SK-N-SH (cell line): Measurements from ENCODE around the gene EYA2. TPM values are rescaled to one million over a fixed set of nuclear protein-coding genes. Genes with fewer than 3 reads are reported as not detected.

Experiments used
- CTCF ChIA-PET: fragments of 300-600, 350-600 bp; formaldehyde crosslinking; extraction: SDS; loops from one replicate; lab custom pipeline; 2021; lab: Yijun Ruan, JAX
- POLR2A ChIA-PET: fragments of 350-600 bp; sonication (Branson Sonifier 250); formaldehyde crosslinking; extraction: SDS; loops from one replicate; lab custom pipeline; 2020; ENCODE audit warnings: antibody characterized with exemption, inconsistent platforms; lab: Yijun Ruan, JAX
- DNase-seq: peaks from one replicate; pipeline ENCODE4 v3.0.0; 2012
- H2AFZ ChIP-seq: fragments of 200-600 bp; sonication (generic); 2 replicates; pipeline ENCODE4 v1.8.1; 2016; ENCODE audit warnings: antibody characterized with exemption, mild to moderate bottlenecking, low read depth
- H3F3A ChIP-seq: fragments of 200-600 bp; sonication (generic); replicated peaks from 2 replicates; pipeline ENCODE3; 2016; ENCODE audit warnings: antibody characterized with exemption, mild to moderate bottlenecking; ENCODE audit not compliant: insufficient read depth
- H3K27ac ChIP-seq, 2 experiments: fragments of 200-500 bp in 1 of 2; fragments of 200-600 bp in 1 of 2; sonication (Bioruptor generic) in 1 of 2; sonication (generic), shearing (Covaris generic) in 1 of 2; 2 replicates each; pipeline versions ENCODE4 v1.5.1 to v1.6.1; 2014 to 2016; ENCODE audit warnings: low read depth in 2 of 2, inconsistent platforms in 1 of 2, low read length in 1 of 2, mild to moderate bottlenecking in 1 of 2, mixed read lengths in 1 of 2
- H3K27me3 ChIP-seq: fragments of 200-600 bp; sonication (generic), shearing (Covaris generic); 2 replicates; pipeline ENCODE4 v1.6.1; 2016; ENCODE audit warnings: mixed run types; ENCODE audit not compliant: insufficient read depth
- H3K36me3 ChIP-seq, 2 experiments: fragments of 200-500 bp in 1 of 2; fragments of 200-600 bp in 1 of 2; sonication (Bioruptor generic) in 1 of 2; sonication (generic) in 1 of 2; replicated peaks in 1 of 2; 2 replicates each; pipeline versions ENCODE3 to v1.5.1; 2014 to 2016; ENCODE audit warnings: low read length in 1 of 2, mild to moderate bottlenecking in 1 of 2; ENCODE audit not compliant: insufficient read depth in 2 of 2, control insufficient read depth in 1 of 2
- H3K4me1 ChIP-seq, 2 experiments: fragments of 200-500 bp in 1 of 2; fragments of 200-600 bp in 1 of 2; sonication (Bioruptor generic) in 1 of 2; sonication (generic), shearing (Covaris generic) in 1 of 2; 2 replicates each; pipeline versions ENCODE4 v1.5.1 to v1.6.1; 2014 to 2016; ENCODE audit warnings: low read depth in 1 of 2, low read length in 1 of 2, mixed run types in 1 of 2; ENCODE audit not compliant: insufficient read depth in 2 of 2, control insufficient read depth in 1 of 2
- H3K4me2 ChIP-seq: fragments of 200-600 bp; sonication (generic), shearing (Covaris generic); 2 replicates; pipeline ENCODE4 v1.6.1; 2017; ENCODE audit warnings: mixed run types
- H3K4me3 ChIP-seq, 2 experiments: fragments of 200-500 bp in 1 of 2; fragments of 200-600 bp in 1 of 2; sonication (Bioruptor generic) in 1 of 2; sonication (generic), shearing (Covaris generic) in 1 of 2; 2 replicates each; pipeline versions ENCODE4 v1.5.1 to v1.8.1; 2014 to 2016; ENCODE audit warnings: low read depth in 2 of 2, inconsistent platforms in 1 of 2, low read length in 1 of 2, mild to moderate bottlenecking in 1 of 2, mixed read lengths in 1 of 2, moderate library complexity in 1 of 2
- H3K79me2 ChIP-seq: fragments of 200-600 bp; sonication (generic); 2 replicates; pipeline ENCODE4 v1.8.1; 2017; ENCODE audit warnings: mild to moderate bottlenecking; ENCODE audit not compliant: insufficient read depth
- H3K9ac ChIP-seq: fragments of 200-600 bp; sonication (generic); 2 replicates; pipeline ENCODE4 v1.6.1; 2017; ENCODE audit warnings: mixed run types
- H3K9me2 ChIP-seq: fragments of 200-600 bp; sonication (generic); 2 replicates; pipeline ENCODE4 v1.6.1; 2017; ENCODE audit warnings: mixed run types
- H3K9me3 ChIP-seq: fragments of 200-600 bp; sonication (generic); 2 replicates; pipeline ENCODE4 v1.6.1; 2017; ENCODE audit warnings: mixed run types, mild to moderate bottlenecking, moderate library complexity
- H4K20me1 ChIP-seq: fragments of 200-600 bp; sonication (generic); 2 replicates; pipeline ENCODE4 v1.6.1; 2017; ENCODE audit warnings: mild to moderate bottlenecking, mixed run types; ENCODE audit not compliant: insufficient read depth
- EP300 ChIP-seq, 2 experiments: IDR thresholded peaks; 2 replicates each; pipeline versions ENCODE4 v1.4.0 to v1.6.1; 2012; ENCODE audit warnings: borderline replicate concordance in 1 of 2, low read depth in 1 of 2, low read length in 1 of 2
- FOXJ3 ChIP-seq: sonication (generic); formaldehyde crosslinking; IDR thresholded peaks from 2 replicates; pipeline ENCODE4 v1.5.1; 2020; ENCODE audit warnings: mild to moderate bottlenecking, missing genetic modification reagents
- GATA2 ChIP-seq: sonication (generic); formaldehyde crosslinking; IDR thresholded peaks from 2 replicates; pipeline ENCODE4 v1.5.0; 2020; ENCODE audit warnings: mild to moderate bottlenecking, missing genetic modification reagents
- POLR2AphosphoS5 ChIP-seq: IDR thresholded peaks from 2 replicates; pipeline ENCODE4 v1.6.1; 2012; ENCODE audit warnings: low read depth, low read length
- RFX5 ChIP-seq: IDR thresholded peaks from 2 replicates; pipeline ENCODE4 v1.6.1; 2012; ENCODE audit warnings: mild to moderate bottlenecking, improper control_type of control experiment, low read length
- SIN3A ChIP-seq: IDR thresholded peaks from 2 replicates; pipeline ENCODE4 v1.6.1; 2012; ENCODE audit warnings: low read depth, mild to moderate bottlenecking, low read length, moderate library complexity, borderline replicate concordance
- SMC3 ChIP-seq: IDR thresholded peaks from 2 replicates; pipeline ENCODE4 v1.6.1; 2012; ENCODE audit warnings: low read depth, low read length, improper control_type of control experiment
- TCF12 ChIP-seq: IDR thresholded peaks from 2 replicates; pipeline ENCODE4 v1.4.0; 2012
- WGBS: methylation state at CpG from one replicate; pipeline ENCODE4 v1.1.6; 2017; ENCODE audit warnings: low lambda C conversion rate; 5-methylcytosine and 5-hydroxymethylcytosine counted together
- polyA plus RNA-seq, 3 experiments: library from polyadenylated mRNA; depleted of rRNA; stranded (reverse); fragments of >200 nt; gene quantifications; 2 replicates each; pipeline ENCODE4 v1.2.3, GENCODE V29; 2012
- TF ChIP-seq, protein P1 (sequence below): IDR thresholded peaks from 2 replicates; pipeline ENCODE4; 2012
- TF ChIP-seq, protein P2 (sequence below): IDR thresholded peaks from 2 replicates; pipeline ENCODE4 v1.4.0; 2012; ENCODE audit warnings: low read depth
- TF ChIP-seq, protein P3 (sequence below): fragments of 150-350 bp; IDR thresholded peaks from 2 replicates; pipeline ENCODE4 v1.6.1; 2017; ENCODE audit warnings: antibody characterized with exemption, low read length, low read depth, borderline replicate concordance

Gene EYA2
- polyA plus RNA-seq, 1 of the 3 experiments (the other 2 are of a cell fraction), result 0.05 TPM

DNA sequence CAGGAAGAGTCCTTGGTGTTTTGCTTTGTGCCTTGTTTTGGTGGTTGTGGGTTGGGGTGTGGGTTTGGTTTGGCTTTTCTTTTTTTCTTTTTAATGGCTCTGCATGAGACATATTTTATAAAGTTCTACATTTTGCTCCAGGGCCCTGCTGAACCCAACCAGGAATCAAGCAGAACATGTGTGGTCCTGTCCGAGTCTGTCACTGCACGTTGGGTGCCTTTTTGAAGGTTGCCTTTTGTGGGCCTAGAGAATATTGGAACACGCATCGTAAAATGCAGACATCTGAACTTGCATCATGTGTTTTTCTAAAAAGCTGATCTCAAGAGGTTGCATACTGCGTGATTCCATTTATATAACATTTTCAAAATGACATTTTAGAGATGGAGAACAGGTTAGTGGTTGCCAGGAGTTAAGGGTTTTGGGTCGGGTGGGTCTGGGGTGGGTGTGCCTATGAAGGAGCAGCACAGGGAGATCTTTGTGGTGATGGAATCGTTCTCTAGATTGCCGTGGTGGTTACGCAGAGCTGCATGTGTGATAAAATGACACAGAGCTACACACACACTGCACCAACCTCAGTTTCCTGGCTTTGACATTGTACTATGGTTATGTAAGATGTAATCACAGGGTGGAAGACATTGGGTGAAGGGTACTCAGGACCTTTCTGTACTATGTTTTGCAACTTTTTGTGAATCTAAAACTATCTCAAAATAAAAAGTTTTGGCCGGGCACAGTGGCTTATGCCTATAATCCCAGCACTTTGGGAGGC lies 80.2 kb downstream of the EYA2 start:
- WGBS, result 48% methylated on average over 10 of the region's 10 CpGs
- no peaks in the 10 kb centered on the region for H3K79me2 ChIP-seq
- no peak overlapping the region for H3K4me3 ChIP-seq
- no peaks in the 10 kb centered on the region for H3K36me3 ChIP-seq
- H3K9me2 ChIP-seq, result no peaks in the 10 kb centered on the region
- ChIA-PET POLR2A (no interaction called here), CTCF (no interaction called here)
- no peaks in the 10 kb centered on the region for H4K20me1 ChIP-seq
- no peaks in the 10 kb centered on the region for H3F3A ChIP-seq
- H3K27ac ChIP-seq, result no peak overlapping the region
- H3K4me2 ChIP-seq, result no peak overlapping the region
- no peaks in the 10 kb centered on the region; a peak in 1 of 4 replicates for H3K4me1 ChIP-seq
- H3K9ac ChIP-seq, result no peak overlapping the region
- H3K27me3 ChIP-seq, result peaks cover 9% of the 10 kb centered on the region; the same call in 1 of the 2 replicates
- no peak overlapping the region for H2AFZ ChIP-seq
- DNase-seq, result no peak
- H3K9me3 ChIP-seq, result no peaks in the 10 kb centered on the region
- TF ChIP-seq, protein P1, sequence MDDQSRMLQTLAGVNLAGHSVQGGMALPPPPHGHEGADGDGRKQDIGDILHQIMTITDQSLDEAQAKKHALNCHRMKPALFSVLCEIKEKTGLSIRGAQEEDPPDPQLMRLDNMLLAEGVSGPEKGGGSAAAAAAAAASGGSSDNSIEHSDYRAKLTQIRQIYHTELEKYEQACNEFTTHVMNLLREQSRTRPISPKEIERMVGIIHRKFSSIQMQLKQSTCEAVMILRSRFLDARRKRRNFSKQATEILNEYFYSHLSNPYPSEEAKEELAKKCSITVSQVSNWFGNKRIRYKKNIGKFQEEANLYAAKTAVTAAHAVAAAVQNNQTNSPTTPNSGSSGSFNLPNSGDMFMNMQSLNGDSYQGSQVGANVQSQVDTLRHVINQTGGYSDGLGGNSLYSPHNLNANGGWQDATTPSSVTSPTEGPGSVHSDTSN, result no peak
- TF ChIP-seq SMC3, result no peak
- TF ChIP-seq, protein P2, sequence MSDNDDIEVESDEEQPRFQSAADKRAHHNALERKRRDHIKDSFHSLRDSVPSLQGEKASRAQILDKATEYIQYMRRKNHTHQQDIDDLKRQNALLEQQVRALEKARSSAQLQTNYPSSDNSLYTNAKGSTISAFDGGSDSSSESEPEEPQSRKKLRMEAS, result no peak

DNA sequence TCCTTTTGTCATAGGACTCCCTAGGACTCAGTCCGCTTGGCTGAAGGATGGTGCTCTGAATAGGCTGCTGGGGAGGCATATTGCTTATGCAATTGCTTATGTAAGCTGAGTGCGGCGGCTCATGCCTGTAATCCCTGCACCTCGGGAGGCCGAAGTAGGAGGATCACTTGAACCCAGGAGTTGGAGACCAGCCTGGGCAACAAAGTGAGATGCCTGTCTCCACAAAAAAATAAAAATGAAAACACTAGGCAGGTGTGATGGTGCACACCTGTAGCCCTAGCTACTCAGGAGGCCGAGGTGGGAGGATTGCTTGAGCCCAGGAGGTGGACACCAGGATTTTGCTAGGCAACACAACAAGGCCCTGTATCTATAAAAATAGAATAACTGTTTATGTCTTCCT lies 81.3 kb downstream of the EYA2 start:
- CTCF ChIA-PET, result no interaction called here
- H3K27me3 ChIP-seq, result peaks cover 9% of the 10 kb centered on the region; the same call in 1 of the 2 replicates
- WGBS, result 79% methylated on average over 6 of the region's 6 CpGs

More for the DNA sequence above, 81.3 kb downstream of the EYA2 start:
- no peaks in the 10 kb centered on the region for H3K36me3 ChIP-seq
- no peaks in the 10 kb centered on the region for H3K79me2 ChIP-seq
- H3K9ac ChIP-seq, result no peak overlapping the region
- H3K9me3 ChIP-seq, result no peaks in the 10 kb centered on the region
- no peaks in the 10 kb centered on the region for H3K9me2 ChIP-seq
- POLR2A ChIA-PET, result no interaction called here
- no peaks in the 10 kb centered on the region; a peak in 1 of 4 replicates for H3K4me1 ChIP-seq
- DNase-seq, result no peak
- H3K27ac ChIP-seq, result no peak overlapping the region
- TF ChIP-seq POLR2AphosphoS5, result no peak
- no peak for TF ChIP-seq SIN3A
- TF ChIP-seq FOXJ3 (CRISPR knock-in tag), result no peak
- TF ChIP-seq GATA2 (CRISPR knock-in tag), result no peak
- TF ChIP-seq, protein P2, result no peak
- TF ChIP-seq EP300 (IDR thresholded peaks at IDR 0.05; ENCODE audit: borderline replicate concordance in 1 of 2, low read depth in 1 of 2, low read length in 1 of 2), result no peak
- TF ChIP-seq RFX5, result no peak
- TF ChIP-seq, protein P3, sequence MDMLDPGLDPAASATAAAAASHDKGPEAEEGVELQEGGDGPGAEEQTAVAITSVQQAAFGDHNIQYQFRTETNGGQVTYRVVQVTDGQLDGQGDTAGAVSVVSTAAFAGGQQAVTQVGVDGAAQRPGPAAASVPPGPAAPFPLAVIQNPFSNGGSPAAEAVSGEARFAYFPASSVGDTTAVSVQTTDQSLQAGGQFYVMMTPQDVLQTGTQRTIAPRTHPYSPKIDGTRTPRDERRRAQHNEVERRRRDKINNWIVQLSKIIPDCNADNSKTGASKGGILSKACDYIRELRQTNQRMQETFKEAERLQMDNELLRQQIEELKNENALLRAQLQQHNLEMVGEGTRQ, result no peak
- TF ChIP-seq TCF12, result no peak
- H3K4me2 ChIP-seq, result no peak overlapping the region
- H2AFZ ChIP-seq, result no peak overlapping the region
- H4K20me1 ChIP-seq, result no peaks in the 10 kb centered on the region
- H3F3A ChIP-seq, result no peaks in the 10 kb centered on the region
- no peak overlapping the region for H3K4me3 ChIP-seq
